ENCODE results near the gene CYP11A1.
A peak's percentile ranks its signal among the peaks of the same experiment; 100 is the strongest.

The CYP11A1 gene

GRCh38 chr15:74367296-74367854 lies at the start of gene CYP11A1:
Gene CYP11A1 (minus strand): TSS chr15:74367646. CDS start chr15:74367585, 61 bp downstream.
- DNase-seq (ENCODE audit: low read depth in 2 of 2): no peak

GRCh38 chr15:74417225-74417624 lies 49.8 kb upstream of the CYP11A1 start:
- DNase-seq (ENCODE audit: low read depth in 2 of 2): no peak

- DNase-seq (ENCODE audit: low read depth in 2 of 2): no peak
Observed at GRCh38 chr15:74415966-74416916, 48.8 kb upstream of the CYP11A1 start.

GRCh38 chr15:74414603-74415338 lies 47.3 kb upstream of the CYP11A1 start:
- no peak for DNase-seq (ENCODE audit: low read depth in 2 of 2)

GRCh38 chr15:74414081-74414580 lies 46.7 kb upstream of the CYP11A1 start:
- no peak for DNase-seq (ENCODE audit: low read depth in 2 of 2)

- DNase-seq (ENCODE audit: low read depth in 2 of 2): no peak
Observed at GRCh38 chr15:74413350-74414080, 46.1 kb upstream of the CYP11A1 start.

- no peak for DNase-seq (ENCODE audit: low read depth in 2 of 2)
Observed at GRCh38 chr15:74412159-74412558, 44.7 kb upstream of the CYP11A1 start.

GRCh38 chr15:74411686-74412085 lies 44.2 kb upstream of the CYP11A1 start:
- DNase-seq (ENCODE audit: low read depth in 2 of 2): no peak

GRCh38 chr15:74410502-74410901 lies 43.1 kb upstream of the CYP11A1 start:
- DNase-seq (ENCODE audit: low read depth in 2 of 2): no peak

- no peak for DNase-seq (ENCODE audit: low read depth in 2 of 2)
Observed at GRCh38 chr15:74409225-74409624, 41.8 kb upstream of the CYP11A1 start.

GRCh38 chr15:74408815-74409214 lies 41.4 kb upstream of the CYP11A1 start:
- DNase-seq (ENCODE audit: low read depth in 2 of 2): no peak

GRCh38 chr15:74408385-74408784 lies 40.9 kb upstream of the CYP11A1 start:
- DNase-seq (ENCODE audit: low read depth in 2 of 2): no peak

GRCh38 chr15:74406992-74407705 lies 39.7 kb upstream of the CYP11A1 start:
- DNase-seq (ENCODE audit: low read depth in 2 of 2): no peak

- DNase-seq (ENCODE audit: low read depth in 2 of 2): no peak
Observed at GRCh38 chr15:74406517-74406916, 39.1 kb upstream of the CYP11A1 start.

- no peak for DNase-seq (ENCODE audit: low read depth in 2 of 2)
Observed at GRCh38 chr15:74405823-74406222, 38.4 kb upstream of the CYP11A1 start.

- DNase-seq (ENCODE audit: low read depth in 2 of 2): no peak
Observed at GRCh38 chr15:74403991-74404563, 36.6 kb upstream of the CYP11A1 start.

GRCh38 chr15:74403588-74403919 lies 36.1 kb upstream of the CYP11A1 start:
- DNase-seq (ENCODE audit: low read depth in 2 of 2): no peak

- DNase-seq (ENCODE audit: low read depth in 2 of 2): peak; percentile 74 to 88
Observed at GRCh38 chr15:74402873-74403587, 35.6 kb upstream of the CYP11A1 start.

- no peak for DNase-seq (ENCODE audit: low read depth in 2 of 2)
Observed at GRCh38 chr15:74402337-74402841, 34.9 kb upstream of the CYP11A1 start.
